SK-N-SH (cell line): ENCODE measurements around the gene NUMA1. TPM values are rescaled to one million over a fixed set of nuclear protein-coding genes. Genes with fewer than 3 reads are reported as not detected.

ENCODE experiments used
- CTCF ChIA-PET: fragments of 300-600, 350-600 bp; formaldehyde crosslinking; extraction: SDS; loops from one replicate; lab custom pipeline; 2021; lab: Yijun Ruan, JAX
- POLR2A ChIA-PET: fragments of 350-600 bp; sonication (Branson Sonifier 250); formaldehyde crosslinking; extraction: SDS; loops from one replicate; lab custom pipeline; 2020; ENCODE audit warnings: antibody characterized with exemption, inconsistent platforms; lab: Yijun Ruan, JAX
- DNase-seq: peaks from one replicate; pipeline ENCODE4 v3.0.0; 2012
- H2AFZ ChIP-seq: fragments of 200-600 bp; sonication (generic); 2 replicates; pipeline ENCODE4 v1.8.1; 2016; ENCODE audit warnings: antibody characterized with exemption, mild to moderate bottlenecking, low read depth
- H3F3A ChIP-seq: fragments of 200-600 bp; sonication (generic); replicated peaks from 2 replicates; pipeline ENCODE3; 2016; ENCODE audit warnings: antibody characterized with exemption, mild to moderate bottlenecking; ENCODE audit not compliant: insufficient read depth
- H3K27ac ChIP-seq, 2 experiments: fragments of 200-500 bp in 1 of 2; fragments of 200-600 bp in 1 of 2; sonication (Bioruptor generic) in 1 of 2; sonication (generic), shearing (Covaris generic) in 1 of 2; 2 replicates each; pipeline versions ENCODE4 v1.5.1 to v1.6.1; 2014 to 2016; ENCODE audit warnings: low read depth in 2 of 2, inconsistent platforms in 1 of 2, low read length in 1 of 2, mild to moderate bottlenecking in 1 of 2, mixed read lengths in 1 of 2
- H3K27me3 ChIP-seq: fragments of 200-600 bp; sonication (generic), shearing (Covaris generic); 2 replicates; pipeline ENCODE4 v1.6.1; 2016; ENCODE audit warnings: mixed run types; ENCODE audit not compliant: insufficient read depth
- H3K36me3 ChIP-seq, 2 experiments: fragments of 200-500 bp in 1 of 2; fragments of 200-600 bp in 1 of 2; sonication (Bioruptor generic) in 1 of 2; sonication (generic) in 1 of 2; replicated peaks in 1 of 2; 2 replicates each; pipeline versions ENCODE3 to v1.5.1; 2014 to 2016; ENCODE audit warnings: low read length in 1 of 2, mild to moderate bottlenecking in 1 of 2; ENCODE audit not compliant: insufficient read depth in 2 of 2, control insufficient read depth in 1 of 2
- H3K4me1 ChIP-seq, 2 experiments: fragments of 200-500 bp in 1 of 2; fragments of 200-600 bp in 1 of 2; sonication (Bioruptor generic) in 1 of 2; sonication (generic), shearing (Covaris generic) in 1 of 2; 2 replicates each; pipeline versions ENCODE4 v1.5.1 to v1.6.1; 2014 to 2016; ENCODE audit warnings: low read depth in 1 of 2, low read length in 1 of 2, mixed run types in 1 of 2; ENCODE audit not compliant: insufficient read depth in 2 of 2, control insufficient read depth in 1 of 2
- H3K4me2 ChIP-seq: fragments of 200-600 bp; sonication (generic), shearing (Covaris generic); 2 replicates; pipeline ENCODE4 v1.6.1; 2017; ENCODE audit warnings: mixed run types
- H3K4me3 ChIP-seq, 2 experiments: fragments of 200-500 bp in 1 of 2; fragments of 200-600 bp in 1 of 2; sonication (Bioruptor generic) in 1 of 2; sonication (generic), shearing (Covaris generic) in 1 of 2; 2 replicates each; pipeline versions ENCODE4 v1.5.1 to v1.8.1; 2014 to 2016; ENCODE audit warnings: low read depth in 2 of 2, inconsistent platforms in 1 of 2, low read length in 1 of 2, mild to moderate bottlenecking in 1 of 2, mixed read lengths in 1 of 2, moderate library complexity in 1 of 2
- H3K79me2 ChIP-seq: fragments of 200-600 bp; sonication (generic); 2 replicates; pipeline ENCODE4 v1.8.1; 2017; ENCODE audit warnings: mild to moderate bottlenecking; ENCODE audit not compliant: insufficient read depth
- H3K9ac ChIP-seq: fragments of 200-600 bp; sonication (generic); 2 replicates; pipeline ENCODE4 v1.6.1; 2017; ENCODE audit warnings: mixed run types
- H3K9me2 ChIP-seq: fragments of 200-600 bp; sonication (generic); 2 replicates; pipeline ENCODE4 v1.6.1; 2017; ENCODE audit warnings: mixed run types
- H3K9me3 ChIP-seq: fragments of 200-600 bp; sonication (generic); 2 replicates; pipeline ENCODE4 v1.6.1; 2017; ENCODE audit warnings: mixed run types, mild to moderate bottlenecking, moderate library complexity
- H4K20me1 ChIP-seq: fragments of 200-600 bp; sonication (generic); 2 replicates; pipeline ENCODE4 v1.6.1; 2017; ENCODE audit warnings: mild to moderate bottlenecking, mixed run types; ENCODE audit not compliant: insufficient read depth
- FOXJ3 ChIP-seq: sonication (generic); formaldehyde crosslinking; IDR thresholded peaks from 2 replicates; pipeline ENCODE4 v1.5.1; 2020; ENCODE audit warnings: mild to moderate bottlenecking, missing genetic modification reagents
- FOXM1 ChIP-seq: IDR thresholded peaks from 2 replicates; pipeline ENCODE4 v1.4.0; 2012; ENCODE audit warnings: low read depth, mild to moderate bottlenecking
- GATA2 ChIP-seq: sonication (generic); formaldehyde crosslinking; IDR thresholded peaks from 2 replicates; pipeline ENCODE4 v1.5.0; 2020; ENCODE audit warnings: mild to moderate bottlenecking, missing genetic modification reagents
- NFIC ChIP-seq: IDR thresholded peaks from 2 replicates; pipeline ENCODE4 v1.4.0; 2012; ENCODE audit warnings: borderline replicate concordance
- RXRA ChIP-seq: IDR thresholded peaks from 2 replicates; pipeline ENCODE4 v1.4.0; 2012; ENCODE audit warnings: low read depth, mild to moderate bottlenecking, borderline replicate concordance
- TAF1 ChIP-seq: IDR thresholded peaks from 2 replicates; pipeline ENCODE4 v1.6.1; 2012; ENCODE audit warnings: low read depth, mild to moderate bottlenecking, low read length, moderate library complexity, borderline replicate concordance
- TCF12 ChIP-seq: IDR thresholded peaks from 2 replicates; pipeline ENCODE4 v1.4.0; 2012
- WGBS: methylation state at CpG from one replicate; pipeline ENCODE4 v1.1.6; 2017; ENCODE audit warnings: low lambda C conversion rate; 5-methylcytosine and 5-hydroxymethylcytosine counted together
- polyA plus RNA-seq, 3 experiments: library from polyadenylated mRNA; depleted of rRNA; stranded (reverse); fragments of >200 nt; gene quantifications; 2 replicates each; pipeline ENCODE4 v1.2.3, GENCODE V29; 2012
- TF ChIP-seq, protein P1 (sequence below): IDR thresholded peaks from 2 replicates; pipeline ENCODE4 v1.6.1; 2012; ENCODE audit warnings: mild to moderate bottlenecking, low read depth, low read length, moderate library complexity
- TF ChIP-seq, protein P2 (sequence below): fragments of 200-600 bp; sonication (generic); IDR thresholded peaks from 2 replicates; pipeline ENCODE4 v1.6.1; 2017; ENCODE audit warnings: antibody characterized with exemption, mild to moderate bottlenecking, moderate library complexity
- TF ChIP-seq, protein P3 (sequence below): fragments of 150-350 bp; IDR thresholded peaks from 2 replicates; pipeline ENCODE4 v1.6.1; 2016; ENCODE audit warnings: mild to moderate bottlenecking, low read depth, low read length
- TF ChIP-seq, protein P4 (sequence below): IDR thresholded peaks from 2 replicates; pipeline ENCODE4 v1.4.0; 2012; ENCODE audit warnings: low read depth
- TF ChIP-seq, protein P5 (sequence below): fragments of 150-350 bp; IDR thresholded peaks from 2 replicates; pipeline ENCODE4 v1.6.1; 2017; ENCODE audit warnings: antibody characterized with exemption, low read length, low read depth, borderline replicate concordance

The NUMA1 gene
- polyA plus RNA-seq, 1 of the 3 experiments (the other 2 are of a cell fraction) = 111 TPM

DNA sequence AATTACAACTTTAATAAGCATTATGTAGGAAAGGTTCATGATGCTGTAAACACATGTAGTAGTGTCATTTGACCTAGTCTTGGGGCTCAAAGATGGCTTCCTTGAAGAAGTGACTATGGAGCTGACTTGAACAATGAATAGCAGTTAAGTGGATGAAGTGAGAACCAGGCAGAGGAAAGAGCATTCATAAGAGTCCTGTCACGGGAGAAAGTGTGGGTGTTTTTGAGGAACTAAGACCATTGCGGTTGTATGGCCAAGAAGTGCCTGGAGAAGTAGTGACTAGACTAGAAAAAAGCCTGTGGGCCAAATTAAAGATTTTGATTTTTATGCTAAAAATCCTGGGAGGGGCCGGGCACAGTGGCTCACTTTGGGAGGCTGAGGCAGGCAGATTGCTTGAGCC is 88.8 kb downstream of the NUMA1 start:
- H3K9me2 ChIP-seq = no peaks in the 10 kb centered on the region
- H3K9ac ChIP-seq = no peak overlapping the region
- H4K20me1 ChIP-seq = no peaks in the 10 kb centered on the region
- no peak for DNase-seq
- TF ChIP-seq FOXJ3 (CRISPR knock-in tag) (no peak), NFIC (no peak)
- TF ChIP-seq, protein P1, sequence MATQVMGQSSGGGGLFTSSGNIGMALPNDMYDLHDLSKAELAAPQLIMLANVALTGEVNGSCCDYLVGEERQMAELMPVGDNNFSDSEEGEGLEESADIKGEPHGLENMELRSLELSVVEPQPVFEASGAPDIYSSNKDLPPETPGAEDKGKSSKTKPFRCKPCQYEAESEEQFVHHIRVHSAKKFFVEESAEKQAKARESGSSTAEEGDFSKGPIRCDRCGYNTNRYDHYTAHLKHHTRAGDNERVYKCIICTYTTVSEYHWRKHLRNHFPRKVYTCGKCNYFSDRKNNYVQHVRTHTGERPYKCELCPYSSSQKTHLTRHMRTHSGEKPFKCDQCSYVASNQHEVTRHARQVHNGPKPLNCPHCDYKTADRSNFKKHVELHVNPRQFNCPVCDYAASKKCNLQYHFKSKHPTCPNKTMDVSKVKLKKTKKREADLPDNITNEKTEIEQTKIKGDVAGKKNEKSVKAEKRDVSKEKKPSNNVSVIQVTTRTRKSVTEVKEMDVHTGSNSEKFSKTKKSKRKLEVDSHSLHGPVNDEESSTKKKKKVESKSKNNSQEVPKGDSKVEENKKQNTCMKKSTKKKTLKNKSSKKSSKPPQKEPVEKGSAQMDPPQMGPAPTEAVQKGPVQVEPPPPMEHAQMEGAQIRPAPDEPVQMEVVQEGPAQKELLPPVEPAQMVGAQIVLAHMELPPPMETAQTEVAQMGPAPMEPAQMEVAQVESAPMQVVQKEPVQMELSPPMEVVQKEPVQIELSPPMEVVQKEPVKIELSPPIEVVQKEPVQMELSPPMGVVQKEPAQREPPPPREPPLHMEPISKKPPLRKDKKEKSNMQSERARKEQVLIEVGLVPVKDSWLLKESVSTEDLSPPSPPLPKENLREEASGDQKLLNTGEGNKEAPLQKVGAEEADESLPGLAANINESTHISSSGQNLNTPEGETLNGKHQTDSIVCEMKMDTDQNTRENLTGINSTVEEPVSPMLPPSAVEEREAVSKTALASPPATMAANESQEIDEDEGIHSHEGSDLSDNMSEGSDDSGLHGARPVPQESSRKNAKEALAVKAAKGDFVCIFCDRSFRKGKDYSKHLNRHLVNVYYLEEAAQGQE = no peak
- ChIA-PET POLR2A (no interaction called here), CTCF (interaction anchor here (0.8 to 1.2 kb wide), 2 partner anchors 14 to 443 kb away, joined by 3 to 4 read pairs; partner anchors contain the start of gene CLPB)
- H3K27me3 ChIP-seq = no peaks in the 10 kb centered on the region
- no peak overlapping the region for H3K4me3 ChIP-seq
- no peaks in the 10 kb centered on the region for H3K9me3 ChIP-seq
- no peaks in the 10 kb centered on the region for H3K79me2 ChIP-seq
- peaks cover 0 to 13% of the 10 kb centered on the region in 2 experiments; a peak in 2 of 4 replicates for H3K4me1 ChIP-seq
- no peak overlapping the region for H3K4me2 ChIP-seq
- no peak overlapping the region for H2AFZ ChIP-seq
- no peak overlapping the region for H3K27ac ChIP-seq
- peaks cover 6% of the 10 kb centered on the region for H3F3A ChIP-seq
- H3K36me3 ChIP-seq = peaks cover 11 to 29% of the 10 kb centered on the region in 2 experiments
- WGBS = 94% methylated on average over 3 of the region's 3 CpGs

- Histone ChIP-seq H3K36me3 (peaks cover 11 to 25% of the 10 kb centered on the region in 2 experiments), H3K9me2 (no peaks in the 10 kb centered on the region), H3K9me3 (no peaks in the 10 kb centered on the region), H3K27me3 (no peaks in the 10 kb centered on the region), H3K4me2 (no peak overlapping the region), H4K20me1 (no peaks in the 10 kb centered on the region), H3K79me2 (no peaks in the 10 kb centered on the region), H2AFZ (no peak overlapping the region), H3K9ac (no peak overlapping the region), H3F3A (peaks cover 6% of the 10 kb centered on the region), H3K4me3 (no peak overlapping the region), H3K27ac (no peak overlapping the region), H3K4me1 (peaks cover 0 to 16% of the 10 kb centered on the region in 2 experiments; a peak in 2 of 4 replicates)
- ChIA-PET POLR2A (interaction anchor here (0.6 kb wide), 1 partner anchor 245 kb away, joined by 3 read pairs; no protein-coding TSS in a partner anchor), CTCF (interaction anchor here (0.8 to 1.1 kb wide), 4 partner anchors 12 to 192 kb away, joined by 3 to 5 read pairs (median 4); no protein-coding TSS in a partner anchor)
- WGBS = 67% methylated on average over 3 of the region's 3 CpGs
- no peak for TF ChIP-seq RXRA
- TF ChIP-seq, protein P2, sequence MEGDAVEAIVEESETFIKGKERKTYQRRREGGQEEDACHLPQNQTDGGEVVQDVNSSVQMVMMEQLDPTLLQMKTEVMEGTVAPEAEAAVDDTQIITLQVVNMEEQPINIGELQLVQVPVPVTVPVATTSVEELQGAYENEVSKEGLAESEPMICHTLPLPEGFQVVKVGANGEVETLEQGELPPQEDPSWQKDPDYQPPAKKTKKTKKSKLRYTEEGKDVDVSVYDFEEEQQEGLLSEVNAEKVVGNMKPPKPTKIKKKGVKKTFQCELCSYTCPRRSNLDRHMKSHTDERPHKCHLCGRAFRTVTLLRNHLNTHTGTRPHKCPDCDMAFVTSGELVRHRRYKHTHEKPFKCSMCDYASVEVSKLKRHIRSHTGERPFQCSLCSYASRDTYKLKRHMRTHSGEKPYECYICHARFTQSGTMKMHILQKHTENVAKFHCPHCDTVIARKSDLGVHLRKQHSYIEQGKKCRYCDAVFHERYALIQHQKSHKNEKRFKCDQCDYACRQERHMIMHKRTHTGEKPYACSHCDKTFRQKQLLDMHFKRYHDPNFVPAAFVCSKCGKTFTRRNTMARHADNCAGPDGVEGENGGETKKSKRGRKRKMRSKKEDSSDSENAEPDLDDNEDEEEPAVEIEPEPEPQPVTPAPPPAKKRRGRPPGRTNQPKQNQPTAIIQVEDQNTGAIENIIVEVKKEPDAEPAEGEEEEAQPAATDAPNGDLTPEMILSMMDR = no peak
- TF ChIP-seq, protein P3, sequence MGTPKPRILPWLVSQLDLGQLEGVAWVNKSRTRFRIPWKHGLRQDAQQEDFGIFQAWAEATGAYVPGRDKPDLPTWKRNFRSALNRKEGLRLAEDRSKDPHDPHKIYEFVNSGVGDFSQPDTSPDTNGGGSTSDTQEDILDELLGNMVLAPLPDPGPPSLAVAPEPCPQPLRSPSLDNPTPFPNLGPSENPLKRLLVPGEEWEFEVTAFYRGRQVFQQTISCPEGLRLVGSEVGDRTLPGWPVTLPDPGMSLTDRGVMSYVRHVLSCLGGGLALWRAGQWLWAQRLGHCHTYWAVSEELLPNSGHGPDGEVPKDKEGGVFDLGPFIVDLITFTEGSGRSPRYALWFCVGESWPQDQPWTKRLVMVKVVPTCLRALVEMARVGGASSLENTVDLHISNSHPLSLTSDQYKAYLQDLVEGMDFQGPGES = no peak
- TF ChIP-seq TCF12 = no peak
- TF ChIP-seq, protein P4, sequence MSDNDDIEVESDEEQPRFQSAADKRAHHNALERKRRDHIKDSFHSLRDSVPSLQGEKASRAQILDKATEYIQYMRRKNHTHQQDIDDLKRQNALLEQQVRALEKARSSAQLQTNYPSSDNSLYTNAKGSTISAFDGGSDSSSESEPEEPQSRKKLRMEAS = no peak
- no peak for TF ChIP-seq FOXM1
- TF ChIP-seq GATA2 (CRISPR knock-in tag) = no peak
- no peak for TF ChIP-seq TAF1
- TF ChIP-seq, protein P5, sequence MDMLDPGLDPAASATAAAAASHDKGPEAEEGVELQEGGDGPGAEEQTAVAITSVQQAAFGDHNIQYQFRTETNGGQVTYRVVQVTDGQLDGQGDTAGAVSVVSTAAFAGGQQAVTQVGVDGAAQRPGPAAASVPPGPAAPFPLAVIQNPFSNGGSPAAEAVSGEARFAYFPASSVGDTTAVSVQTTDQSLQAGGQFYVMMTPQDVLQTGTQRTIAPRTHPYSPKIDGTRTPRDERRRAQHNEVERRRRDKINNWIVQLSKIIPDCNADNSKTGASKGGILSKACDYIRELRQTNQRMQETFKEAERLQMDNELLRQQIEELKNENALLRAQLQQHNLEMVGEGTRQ = no peak
- DNase-seq = no peak
Observed at GRCh38 chr11:71990701-71991100, 89.6 kb downstream of the NUMA1 start.
